NCI-H2196 (cell line): ENCODE results near the gene SHLD2.
"Not testable (repeated sequence)": the region's sequence is repeated elsewhere in the genome, so short reads cannot be mapped to it uniquely, and the experiment has no call there.

Source experiments
- DNase-seq: peaks from one replicate; lab custom pipeline; 2025; ENCODE audit not compliant: unreplicated experiment; lab: John Stamatoyannopoulos, UW

SHLD2 gene

GRCh38 chr10:87211848-87212247 lies 116.8 kb downstream of the SHLD2 start:
- not testable (repeated sequence) for DNase-seq

DNA sequence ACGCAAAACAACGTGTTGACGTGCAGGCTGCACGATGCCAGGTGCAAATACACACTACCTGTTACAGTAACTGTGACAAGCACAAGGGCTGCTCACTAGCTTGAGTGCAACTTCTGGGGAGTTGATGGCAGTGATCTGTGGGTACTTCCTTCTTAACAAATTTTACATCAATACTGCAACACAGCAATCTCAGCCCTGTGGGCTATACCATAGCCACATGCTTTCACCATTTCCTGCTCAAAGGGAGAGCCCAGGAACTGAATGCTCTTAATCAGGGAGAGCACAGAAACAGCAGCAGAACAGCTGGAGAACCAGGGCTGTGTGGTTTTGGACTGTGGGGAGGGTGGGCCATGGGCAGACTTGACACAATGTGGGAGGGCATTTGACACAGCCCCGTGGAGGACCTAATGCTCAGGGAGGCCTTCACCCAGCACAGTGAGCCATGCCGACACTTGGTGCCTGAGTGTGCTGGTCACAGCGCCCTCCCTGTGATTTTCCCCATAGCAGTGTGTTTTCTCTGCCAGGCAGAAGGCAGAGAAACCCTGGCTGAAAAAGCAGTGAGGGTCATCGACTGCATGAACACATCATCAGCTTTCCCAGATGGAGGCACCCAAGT lies 118.3 kb downstream of the SHLD2 start:
- not testable (repeated sequence) for DNase-seq

GRCh38 chr10:87213806-87214205 lies 118.8 kb downstream of the SHLD2 start:
- not testable (repeated sequence) for DNase-seq

DNA sequence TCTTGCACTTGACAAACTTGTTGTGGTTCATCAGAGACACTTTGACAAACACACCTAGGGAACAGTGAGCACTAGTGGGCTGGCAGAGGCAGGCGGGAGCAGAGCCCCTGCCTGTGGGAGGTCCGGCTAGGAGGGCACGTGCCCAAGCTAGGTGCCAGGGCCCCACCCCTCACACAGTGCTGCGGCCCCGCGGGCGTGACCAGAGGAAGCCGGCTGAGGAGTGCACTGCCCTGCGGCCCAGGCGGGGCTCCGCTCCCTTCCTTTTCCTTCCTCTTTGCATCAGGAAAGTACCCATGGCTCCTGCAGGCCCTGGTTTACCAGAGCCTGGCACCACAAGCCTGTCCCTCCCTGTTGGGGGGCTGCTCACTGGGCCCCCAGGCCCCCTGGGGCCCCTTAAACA lies 121.1 kb downstream of the SHLD2 start:
- not testable (repeated sequence) for DNase-seq

DNA sequence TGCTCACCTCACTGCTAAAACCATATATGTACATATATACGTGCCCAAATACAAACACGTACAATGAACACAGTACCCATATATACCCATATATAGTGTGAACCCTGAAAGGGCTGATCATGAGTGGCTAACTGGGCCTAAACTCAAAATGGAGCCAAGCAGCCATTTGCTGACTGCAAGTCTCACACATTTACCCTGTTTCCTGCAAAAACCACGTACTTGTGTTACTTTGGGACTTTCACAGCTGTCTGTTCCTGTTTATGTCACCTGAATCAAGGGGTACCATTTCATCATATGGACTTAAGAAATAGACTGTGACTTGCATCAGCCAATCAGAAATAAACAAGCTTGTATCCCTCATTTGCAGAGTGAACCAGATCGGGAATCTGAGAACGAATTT lies 124.4 kb downstream of the SHLD2 start:
- not testable (repeated sequence) for DNase-seq

DNA sequence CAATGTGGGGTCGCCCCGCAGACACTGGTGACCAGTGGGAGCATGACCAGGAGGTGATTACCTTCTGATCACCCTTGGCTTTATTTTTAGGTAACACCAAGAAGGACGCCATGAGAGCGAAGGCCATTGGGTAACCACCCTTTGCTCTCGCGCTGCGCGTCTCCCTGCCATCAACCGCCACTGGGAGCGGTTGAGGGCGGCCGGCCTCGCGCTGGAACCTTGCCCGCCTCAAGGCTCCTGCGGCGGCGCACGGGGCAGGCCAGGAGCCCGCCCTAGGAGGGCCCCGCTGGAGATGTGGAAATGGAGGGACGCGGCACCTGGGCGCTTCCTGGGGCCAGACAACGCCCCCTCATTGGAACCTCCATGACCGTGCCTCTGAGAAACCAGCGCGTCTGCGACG lies 127.8 kb downstream of the SHLD2 start:
- not testable (repeated sequence) for DNase-seq

DNA sequence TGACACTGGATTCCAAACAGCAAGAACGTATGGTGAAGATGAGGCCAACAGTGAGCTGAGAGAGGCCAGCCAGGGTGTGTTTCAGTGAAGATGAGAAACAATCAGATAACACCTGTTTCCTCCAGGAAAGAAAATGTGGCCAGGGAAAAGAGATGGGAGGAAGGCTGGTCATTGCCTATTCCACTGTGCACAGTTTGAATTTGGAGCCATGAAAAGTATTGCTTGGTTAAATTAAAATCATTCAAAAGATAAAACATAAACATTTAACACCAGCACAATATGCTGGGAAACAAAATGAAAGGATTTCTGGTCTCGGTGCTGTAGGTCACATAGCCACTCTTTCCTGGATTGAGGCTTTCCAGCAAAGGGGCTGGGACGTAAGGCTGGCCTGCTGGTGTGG lies 130.1 kb downstream of the SHLD2 start, which contains the start of gene NUTM2A:
Gene NUTM2A, plus strand, starts transcription at position 301 of the 400 bp plus-strand sequence. CDS start 383 bp downstream, outside the sequence.
- not testable (repeated sequence) for DNase-seq

- DNase-seq = not testable (repeated sequence)
Observed at GRCh38 chr10:87228247-87228646, 133.2 kb downstream of the SHLD2 start.

DNA sequence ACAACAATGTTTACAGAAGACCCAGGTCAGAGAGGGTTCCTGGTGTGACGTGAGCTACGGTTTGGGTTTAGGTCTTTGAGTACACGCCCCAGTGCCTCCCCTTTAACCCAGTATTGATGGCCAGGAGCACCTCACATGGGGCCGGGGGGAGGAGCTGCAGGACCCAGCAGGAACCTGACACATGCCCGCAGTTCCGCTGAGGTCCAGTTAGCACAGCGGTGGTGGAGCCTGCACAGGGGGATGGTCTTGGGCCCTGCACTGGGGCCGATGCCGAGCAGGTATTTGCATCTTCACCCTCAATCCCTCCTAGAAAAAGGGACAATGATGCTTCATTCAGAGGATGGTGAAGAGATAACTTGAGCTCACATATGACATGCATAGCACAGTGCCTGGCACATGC lies 134.2 kb downstream of the SHLD2 start:
- not testable (repeated sequence) for DNase-seq

GRCh38 chr10:87234854-87235253 lies 139.8 kb downstream of the SHLD2 start:
- not testable (repeated sequence) for DNase-seq

DNA sequence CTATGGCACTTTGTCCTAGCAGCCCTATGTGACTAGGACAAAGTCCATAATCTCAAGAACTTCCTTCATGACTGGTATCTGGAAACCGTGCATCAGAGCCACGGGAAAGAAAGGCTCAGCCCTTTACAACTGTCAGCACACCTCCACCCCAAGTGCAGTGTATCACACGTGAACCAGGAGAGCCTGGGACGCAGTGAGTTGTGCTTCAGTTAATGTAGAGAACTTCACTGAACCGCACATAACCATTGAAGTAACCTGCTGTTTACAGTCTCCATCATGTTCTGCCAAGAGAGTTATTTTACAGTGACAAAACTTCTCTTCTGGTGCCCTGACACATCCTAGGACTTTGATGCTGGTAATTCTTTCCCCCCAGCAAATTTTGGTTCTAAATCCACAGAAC lies 142.2 kb downstream of the SHLD2 start:
- not testable (repeated sequence) for DNase-seq

GRCh38 chr10:87239346-87239808 lies 144.4 kb downstream of the SHLD2 start:
- DNase-seq = not testable (repeated sequence)
